Uterus (tissue), 4 donors: ENCODE data around the gene TMA7B. TPM values are rescaled to one million over a fixed set of nuclear protein-coding genes. Genes with fewer than 3 reads are reported as not detected.
A peak's percentile ranks its signal among the peaks of the same experiment; 100 is the strongest.

Experiments
- DNase-seq, 2 donors: peaks; one replicate each; pipeline ENCODE4 v3.0.0-alpha.2; 2019 to 2020
- H3K27ac ChIP-seq, 2 donors: fragments of 200-600 bp; sonication (generic); 1 replicate in 1 of 2; 2 replicates in 1 of 2; pipeline ENCODE4 v1.5.1; 2016 to 2018
- H3K27me3 ChIP-seq, 2 donors: fragments of 200-600 bp; sonication (generic); one replicate each; pipeline ENCODE4 v1.5.1; 2018 to 2019; ENCODE audit warnings: control low read depth in 1 of 2
- H3K36me3 ChIP-seq, 2 donors: fragments of 200-600 bp; sonication (generic); one replicate each; pipeline ENCODE4 v1.5.1; 2019; ENCODE audit warnings: control low read depth in 1 of 2
- H3K4me1 ChIP-seq, 2 donors: fragments of 200-600 bp; sonication (generic); one replicate each; pipeline ENCODE4 v1.5.1; 2018 to 2019; ENCODE audit warnings: control low read depth in 1 of 2
- H3K4me3 ChIP-seq, 2 donors: fragments of 200-600 bp; sonication (generic); 1 replicate in 1 of 2; 2 replicates in 1 of 2; pipeline ENCODE4 v1.5.1; 2018 to 2019; ENCODE audit warnings: mild to moderate bottlenecking in 1 of 2
- H3K9me3 ChIP-seq, 2 donors: fragments of 200-600 bp; sonication (generic); one replicate each; pipeline ENCODE4 v1.5.1; 2019; ENCODE audit warnings: control low read depth in 1 of 2
- CTCF ChIP-seq, 4 experiments: fragments of 200-600 bp in 2 of 4; fragments of 450-650 bp in 2 of 4; sonication (generic) in 2 of 4; IDR thresholded peaks; one replicate each; pipeline ENCODE4 v1.5.1; 2016 to 2019; ENCODE audit warnings: antibody characterized with exemption in 4 of 4, mild to moderate bottlenecking in 2 of 4, moderate library complexity in 1 of 4
- POLR2A ChIP-seq, 2 donors: fragments of 450-650 bp; IDR thresholded peaks; one replicate each; pipeline ENCODE4 v1.6.1; 2016; ENCODE audit warnings: antibody characterized with exemption in 2 of 2, mild to moderate bottlenecking in 1 of 2, moderate library complexity in 1 of 2
- intact Hi-C: fragments of 100-400 bp; cut with DNase I; formaldehyde crosslinking; loops from one replicate; pipeline ENCODE4 v1.15.1; 2023; ENCODE audit warnings: low total_unique reads
- total RNA-seq, 4 donors: library from RNA; depleted of rRNA in 3 of 4; stranded (reverse); fragments of >200 nt in 3 of 4; gene quantifications; one replicate each; pipeline versions ENCODE4 v1.1.0 to v1.2.4, GENCODE V29; 2014 to 2023
- donor health status: DM: yes; HTN: yes; CAD: no.

TMA7B gene
- total RNA-seq, 4 donors from 2014 or later = not detected

- Histone ChIP-seq H3K4me3 (peak within 1 kb of the TSS in 1 of 2 donors; percentile 20), H3K27me3 (peaks cover 8 to 10% of the 10 kb centered on the region in 2 donors), H3K4me1 (no peaks in the 10 kb centered on the region), H3K27ac (no peak within 1 kb of the TSS), H3K9me3 (no peaks in the 10 kb centered on the region), H3K36me3 (no peaks in the 10 kb centered on the region)
- intact Hi-C loops = no loop called here
- TF ChIP-seq CTCF (IDR thresholded peaks at IDR 0.05) (no peak), POLR2A (IDR thresholded peaks at IDR 0.05) (no peak)
- DNase-seq = no peak
Observed at GRCh38 chr22:39994566-39995392, 34.6 kb downstream of the TMA7B start, which contains the start of gene FAM83F. Gene FAM83F, plus strand, starts transcription at chr22:39994954. Its CDS starts 89 bp downstream, at chr22:39995043.

DNA sequence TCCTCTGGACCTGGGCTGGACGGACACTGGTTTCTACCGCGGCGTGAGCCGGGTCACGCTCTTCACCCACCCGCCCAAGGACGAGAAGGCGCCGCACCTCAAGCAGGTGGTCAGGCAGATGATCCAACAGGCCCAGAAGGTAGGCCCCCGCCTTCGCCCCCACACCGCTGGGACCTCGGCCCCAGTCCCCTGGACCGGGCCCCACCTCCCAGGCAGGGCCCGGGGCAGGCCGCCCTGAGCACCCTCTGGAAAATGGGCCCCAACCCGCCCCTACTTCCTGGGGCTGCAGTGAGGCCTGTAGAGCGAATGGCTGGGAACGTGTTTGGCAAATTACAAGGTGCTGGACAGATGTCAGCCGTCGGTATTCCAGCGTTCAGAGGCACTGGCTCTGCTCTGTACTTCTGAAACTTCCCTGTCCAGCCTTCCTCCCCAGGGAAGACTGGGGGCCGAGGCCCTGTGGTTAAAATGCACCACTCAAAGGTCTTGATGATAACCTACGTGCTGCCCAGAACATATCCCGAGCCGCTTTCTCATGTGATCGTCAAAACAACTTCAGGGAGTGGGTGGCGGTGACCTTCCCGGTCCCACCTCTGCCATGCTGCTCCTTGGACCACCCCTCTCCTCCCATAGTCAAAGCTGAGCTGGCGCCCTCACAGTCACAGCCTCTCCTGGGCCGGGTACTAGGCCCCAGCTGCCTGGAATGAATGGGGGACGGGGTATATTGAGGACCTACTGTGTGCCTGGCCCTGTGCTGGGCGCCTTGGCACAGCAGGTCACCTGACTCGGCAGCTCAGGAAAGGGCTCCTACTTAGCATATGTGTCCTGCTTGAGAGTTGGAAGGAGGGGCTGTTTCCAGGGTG is 35.4 kb downstream of the TMA7B start:
- intact Hi-C loops = no loop called here
- TF ChIP-seq CTCF (IDR thresholded peaks at IDR 0.05) (no peak), POLR2A (IDR thresholded peaks at IDR 0.05) (no peak)
- no peaks in the 10 kb centered on the region for H3K9me3 ChIP-seq
- H3K4me3 ChIP-seq = no peak overlapping the region
- H3K36me3 ChIP-seq = no peaks in the 10 kb centered on the region
- DNase-seq = no peak
- H3K4me1 ChIP-seq = no peaks in the 10 kb centered on the region
- peaks cover 8 to 10% of the 10 kb centered on the region in 2 donors for H3K27me3 ChIP-seq
- no peak overlapping the region for H3K27ac ChIP-seq

GRCh38 chr22:39996732-39997131 is 36.5 kb downstream of the TMA7B start:
- DNase-seq = no peak
- Histone ChIP-seq H3K27ac (no peak overlapping the region), H3K4me1 (no peaks in the 10 kb centered on the region), H3K9me3 (no peaks in the 10 kb centered on the region), H3K27me3 (peaks cover 8 to 10% of the 10 kb centered on the region in 2 donors), H3K36me3 (no peaks in the 10 kb centered on the region), H3K4me3 (no peak overlapping the region)
- TF ChIP-seq POLR2A (IDR thresholded peaks at IDR 0.05) (no peak), CTCF (IDR thresholded peaks at IDR 0.05) (no peak)
- intact Hi-C loops = no loop called here

DNA sequence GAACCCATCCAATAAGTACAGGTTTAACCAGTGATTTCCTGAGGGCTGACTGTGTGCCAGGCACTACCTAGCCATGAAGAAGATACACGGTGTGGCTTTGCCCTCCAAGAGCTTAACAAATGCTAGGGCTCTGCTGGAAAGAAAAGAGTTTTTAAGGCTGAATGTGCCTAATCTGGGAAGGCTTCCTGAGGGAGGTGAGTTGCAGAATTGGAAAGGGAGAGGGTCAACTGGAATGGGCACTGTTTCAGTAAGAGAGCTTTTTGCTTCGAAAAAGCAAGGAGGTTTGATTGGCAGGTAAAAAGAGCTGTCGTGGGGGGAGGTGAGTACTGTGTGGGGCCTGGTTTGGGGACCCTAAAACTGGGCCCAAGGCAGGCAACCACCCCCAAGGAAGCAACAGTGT is 37.2 kb downstream of the TMA7B start:
- Histone ChIP-seq H3K36me3 (no peaks in the 10 kb centered on the region), H3K27ac (no peak overlapping the region), H3K9me3 (no peaks in the 10 kb centered on the region), H3K27me3 (peaks cover 8 to 10% of the 10 kb centered on the region in 2 donors), H3K4me3 (no peak overlapping the region), H3K4me1 (no peaks in the 10 kb centered on the region)
- intact Hi-C loops = no loop called here
- TF ChIP-seq POLR2A (IDR thresholded peaks at IDR 0.05) (no peak), CTCF (IDR thresholded peaks at IDR 0.05) (no peak)
- DNase-seq = no peak
